Brain pericyte (primary cell): ENCODE results near the gene CCDC86.

ENCODE experiments used
- DNase-seq: peaks from one replicate; pipeline ENCODE4 v3.0.0-alpha.2; 2012; ENCODE audit warnings: low read depth, low spot score

The CCDC86 gene

GRCh38 chr11:60852982-60853950 lies 11.4 kb downstream of the CCDC86 start:
- no peak for DNase-seq

DNA sequence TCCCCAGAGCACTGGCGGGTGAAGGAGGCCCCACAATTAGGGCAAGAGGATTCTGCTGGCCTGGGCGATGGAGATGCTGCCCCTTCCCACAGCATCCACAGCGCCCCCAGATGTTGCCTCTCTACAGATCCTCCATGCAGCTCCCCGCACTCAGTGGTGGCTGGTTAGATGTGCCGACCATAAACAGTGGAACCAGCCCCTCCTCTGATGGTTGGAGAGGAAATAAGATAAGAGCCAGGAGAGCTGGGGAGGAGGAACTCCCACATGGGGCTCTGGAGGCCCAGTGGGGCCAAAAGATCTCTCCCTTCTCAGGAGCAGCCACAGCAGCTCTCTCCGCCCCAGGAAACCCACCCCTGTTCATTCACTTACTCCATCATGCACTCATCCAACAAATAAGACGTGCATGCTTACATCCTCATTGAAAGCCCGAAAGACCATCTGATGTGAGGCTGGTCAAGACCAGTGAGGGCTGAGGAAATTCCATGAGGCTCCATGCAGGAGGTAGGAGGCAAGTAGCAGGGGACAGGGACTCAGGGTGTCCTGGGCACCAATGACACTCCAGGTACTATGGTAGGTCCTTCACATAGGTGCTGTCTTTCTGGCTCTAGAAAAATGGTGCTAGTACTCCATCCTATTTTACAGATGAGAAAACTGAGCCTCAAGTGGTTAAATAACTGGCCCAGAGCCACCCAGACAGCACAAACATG lies 12.4 kb downstream of the CCDC86 start:
- no peak for DNase-seq

DNA sequence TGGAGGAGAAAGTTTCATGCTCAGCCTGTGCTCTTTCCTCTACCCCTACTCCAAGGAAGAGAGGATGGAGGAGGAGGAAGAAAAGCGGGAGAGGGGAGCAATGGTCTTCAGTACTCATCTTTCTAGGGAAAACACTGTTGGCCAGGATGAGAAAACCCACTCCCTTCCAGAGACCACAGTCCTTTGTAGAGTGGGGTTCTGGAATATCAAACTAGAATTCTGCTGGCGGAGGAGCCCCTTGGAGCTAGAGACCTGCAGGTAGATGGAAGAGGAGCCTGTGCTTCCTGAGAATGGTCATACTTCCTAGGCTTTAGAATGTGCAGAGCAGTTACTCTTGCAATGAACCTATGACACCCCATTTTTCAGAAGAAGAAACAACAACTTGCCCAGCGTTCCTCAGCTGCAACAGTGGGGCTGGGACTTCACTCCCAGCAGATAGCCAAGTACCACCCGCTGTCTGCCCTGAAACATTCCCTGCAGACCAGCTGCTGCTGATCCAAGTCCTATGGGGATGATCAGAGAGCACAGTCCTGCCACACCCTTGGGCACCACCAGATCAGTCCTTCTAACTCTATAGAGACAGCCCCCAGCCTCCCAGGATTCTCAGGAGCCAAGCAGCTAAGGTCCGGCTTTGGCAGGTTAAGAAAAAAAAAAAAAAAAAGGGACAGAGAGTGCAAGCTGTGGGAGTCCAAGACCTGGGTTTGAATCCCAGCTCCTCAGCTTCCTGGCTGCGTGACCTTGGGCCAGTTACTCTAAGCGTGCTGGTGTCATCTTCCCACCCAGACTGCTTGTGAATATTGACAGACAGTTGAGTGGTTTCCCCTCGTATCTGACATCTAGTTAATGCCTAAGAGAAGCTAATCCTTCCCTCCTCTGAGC lies 13.2 kb downstream of the CCDC86 start:
- no peak for DNase-seq

GRCh38 chr11:60855726-60856633 lies 14.1 kb downstream of the CCDC86 start, which contains the start of gene PTGDR2:
PTGDR2 (minus strand) TSS chr11:60855950; CDS start chr11:60853722, 2,228 bp downstream.
- DNase-seq, result no peak

- peak; percentile 78 for DNase-seq
These were observed 15.7 kb downstream of the CCDC86 start for GRCh38 chr11:60857378-60858232.

DNA sequence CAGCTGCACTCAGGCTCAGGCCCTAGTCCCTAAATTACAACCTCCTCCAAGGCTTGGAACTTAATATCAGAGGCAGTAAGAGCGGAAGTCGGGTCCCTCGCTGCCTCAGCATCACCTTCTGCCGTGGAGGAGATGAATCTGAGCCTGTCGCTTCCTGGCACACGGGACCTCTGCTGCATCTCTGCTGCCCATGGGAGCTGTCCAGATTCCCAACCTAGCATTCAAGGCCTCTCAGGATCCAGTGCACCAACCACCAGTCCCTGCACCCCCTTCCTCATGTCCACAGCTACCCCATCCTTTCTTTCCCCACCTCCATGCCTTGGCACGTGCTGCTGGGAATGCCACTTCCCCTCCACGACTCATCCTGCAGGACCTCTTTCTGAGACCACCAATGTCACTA lies 16.3 kb downstream of the CCDC86 start:
- no peak for DNase-seq

DNA sequence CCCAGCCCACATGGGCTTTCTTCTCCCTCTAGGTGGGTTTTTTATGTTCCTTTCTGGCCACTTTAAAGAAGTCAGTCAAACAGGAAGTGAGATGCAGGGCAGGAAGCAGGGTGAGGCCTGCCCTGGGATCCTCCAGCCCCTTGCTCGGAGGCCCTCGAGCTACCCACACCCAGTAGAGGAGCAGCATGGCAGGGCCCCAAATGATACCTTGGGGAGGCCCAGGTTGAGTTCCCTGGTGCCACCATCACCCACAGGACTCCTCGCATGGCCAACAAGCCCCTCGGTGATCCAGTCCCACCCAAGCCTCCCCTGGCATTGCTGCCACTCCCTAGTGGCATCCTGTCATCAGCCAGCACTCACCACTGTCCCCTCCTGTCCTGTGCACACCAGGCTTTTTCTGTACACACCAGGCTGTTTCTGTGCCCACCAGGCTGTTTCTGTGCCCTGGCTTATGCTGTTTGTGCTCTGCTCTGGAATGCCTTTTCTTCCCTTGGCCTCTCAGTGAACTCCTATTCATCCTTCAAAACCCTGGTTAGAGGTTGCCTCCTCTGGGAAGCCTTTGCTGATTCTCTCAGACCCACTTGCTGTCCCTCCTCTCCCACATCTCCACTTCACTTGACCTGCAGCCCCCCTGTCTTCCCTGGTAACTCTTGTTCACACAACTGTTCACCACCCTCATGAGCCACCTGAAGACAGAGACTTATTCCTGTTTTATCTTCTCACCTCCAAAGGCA lies 17.0 kb downstream of the CCDC86 start:
- DNase-seq, result no peak

DNA sequence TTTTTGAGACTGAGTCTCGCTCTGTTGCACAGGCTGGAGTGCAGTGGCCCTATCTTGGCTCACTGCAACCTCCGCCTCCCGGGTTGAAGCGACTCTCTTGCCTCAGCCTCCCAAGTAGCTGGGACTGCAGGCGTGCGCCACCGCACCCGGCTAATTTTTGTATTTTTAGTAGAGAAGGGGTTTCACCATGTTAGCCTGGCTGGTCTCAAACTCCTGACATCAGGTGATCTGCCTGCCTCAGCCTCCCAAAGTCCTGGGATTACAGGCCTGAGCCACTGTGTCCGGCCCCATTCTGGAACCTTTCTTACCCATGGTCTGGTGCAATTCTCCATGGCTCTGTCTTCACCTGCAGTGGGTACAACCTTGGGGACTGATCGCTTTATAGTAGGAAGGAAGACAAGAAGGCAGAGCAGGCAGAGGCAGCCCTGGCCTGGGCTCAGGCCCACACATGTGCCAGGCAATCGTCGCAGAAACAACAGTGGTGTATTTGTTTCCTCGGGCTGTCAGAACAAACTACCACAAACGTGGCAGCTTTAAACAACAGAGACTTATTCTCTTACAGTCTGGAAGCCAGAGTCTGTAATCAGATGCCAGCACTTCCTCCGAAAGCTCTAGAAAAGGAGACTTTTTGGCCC lies 17.8 kb downstream of the CCDC86 start:
- DNase-seq, result no peak

DNA sequence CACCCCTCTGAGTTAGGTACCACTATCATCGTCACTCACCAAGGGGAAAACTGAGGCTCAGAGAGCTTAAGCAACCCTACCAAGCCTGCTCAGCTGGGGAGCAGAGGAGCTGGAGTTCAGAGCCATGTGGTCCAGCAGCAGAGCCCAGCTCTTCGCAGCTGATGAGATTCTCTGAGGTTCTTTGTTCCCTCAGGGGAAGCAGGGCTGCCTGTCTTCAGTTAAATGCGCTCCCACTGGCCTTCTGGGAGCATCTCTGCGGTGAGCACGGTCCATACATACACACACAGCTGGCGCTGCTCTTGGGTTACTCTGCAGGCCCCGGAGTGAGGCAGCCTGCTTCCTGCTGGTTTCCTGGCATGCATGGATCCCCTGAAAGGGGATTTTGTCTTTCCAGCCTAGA lies 19.0 kb downstream of the CCDC86 start:
- peak; percentile 95 for DNase-seq

DNA sequence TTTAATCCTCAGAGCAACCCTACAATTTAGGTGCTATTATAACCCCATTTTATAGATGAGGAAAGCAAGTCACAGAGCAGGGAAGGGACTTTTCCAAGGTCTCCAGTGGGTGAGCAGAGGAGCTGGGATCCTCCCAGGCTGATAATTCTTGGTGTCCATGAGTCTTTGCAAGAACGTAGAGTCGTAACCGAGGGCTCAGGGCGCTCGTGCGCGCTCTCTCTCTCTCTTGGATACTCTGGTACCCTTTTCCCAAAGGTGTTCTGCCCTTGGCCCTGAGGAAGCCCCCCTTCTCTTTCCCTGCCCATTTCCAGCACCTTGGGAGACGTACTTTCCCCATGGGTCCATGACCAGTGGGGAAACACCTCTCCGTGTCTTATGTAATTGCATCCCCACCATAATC lies 20.3 kb downstream of the CCDC86 start:
- no peak for DNase-seq

DNA sequence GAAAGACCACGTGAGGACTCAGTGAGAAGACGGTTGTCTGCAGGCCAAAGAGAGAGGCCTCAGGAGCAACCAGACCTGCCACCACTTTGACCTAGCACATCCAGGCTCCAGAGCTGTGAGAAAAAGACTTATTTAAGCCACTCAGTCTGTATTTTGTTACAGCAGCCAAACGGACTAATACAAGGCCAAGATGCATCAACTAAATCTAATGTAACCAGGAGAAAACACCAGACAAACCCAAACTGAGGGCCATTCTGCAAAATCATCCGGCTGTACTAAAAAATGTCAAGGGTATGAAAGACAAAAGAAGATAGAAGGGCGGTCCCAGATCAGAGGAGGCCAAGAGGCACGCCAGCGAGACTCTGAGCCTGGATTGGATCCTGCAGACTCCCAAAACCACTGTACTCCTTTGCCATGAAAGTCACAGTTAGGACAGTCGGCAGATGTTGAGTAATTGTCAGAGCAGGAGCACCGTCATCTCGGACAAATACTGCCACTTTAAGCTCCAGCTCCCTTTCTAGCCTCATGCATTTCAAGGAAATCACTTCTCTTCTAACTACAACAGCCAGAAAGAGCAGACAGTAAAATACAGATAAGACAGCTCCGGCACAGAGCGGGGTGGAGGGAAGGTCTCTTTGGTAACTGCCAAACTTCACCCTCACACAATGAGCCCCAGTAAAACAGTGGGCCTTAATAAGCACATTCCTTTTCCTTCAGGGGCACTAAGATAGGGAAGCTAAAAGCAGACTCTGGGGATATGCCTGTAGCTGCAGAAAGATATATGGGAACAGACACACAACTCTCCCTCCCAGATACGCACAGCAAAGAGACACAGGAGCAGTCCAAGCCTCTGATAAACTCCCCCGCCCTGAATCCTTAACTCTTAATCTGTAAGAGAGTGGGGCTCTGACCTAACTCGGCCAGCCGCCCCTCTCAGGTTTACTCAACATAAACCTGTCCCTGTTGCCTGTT lies 21.9 kb downstream of the CCDC86 start:
- DNase-seq, result no peak

- no peak for DNase-seq
These were observed 23.1 kb downstream of the CCDC86 start for GRCh38 chr11:60864856-60865513.

- no peak for DNase-seq
These were observed 25.3 kb downstream of the CCDC86 start, which contains the start of gene ZP1 for GRCh38 chr11:60866911-60867870. ZP1 (plus strand) TSS chr11:60867542; CDS start chr11:60867562, 20 bp downstream.

DNA sequence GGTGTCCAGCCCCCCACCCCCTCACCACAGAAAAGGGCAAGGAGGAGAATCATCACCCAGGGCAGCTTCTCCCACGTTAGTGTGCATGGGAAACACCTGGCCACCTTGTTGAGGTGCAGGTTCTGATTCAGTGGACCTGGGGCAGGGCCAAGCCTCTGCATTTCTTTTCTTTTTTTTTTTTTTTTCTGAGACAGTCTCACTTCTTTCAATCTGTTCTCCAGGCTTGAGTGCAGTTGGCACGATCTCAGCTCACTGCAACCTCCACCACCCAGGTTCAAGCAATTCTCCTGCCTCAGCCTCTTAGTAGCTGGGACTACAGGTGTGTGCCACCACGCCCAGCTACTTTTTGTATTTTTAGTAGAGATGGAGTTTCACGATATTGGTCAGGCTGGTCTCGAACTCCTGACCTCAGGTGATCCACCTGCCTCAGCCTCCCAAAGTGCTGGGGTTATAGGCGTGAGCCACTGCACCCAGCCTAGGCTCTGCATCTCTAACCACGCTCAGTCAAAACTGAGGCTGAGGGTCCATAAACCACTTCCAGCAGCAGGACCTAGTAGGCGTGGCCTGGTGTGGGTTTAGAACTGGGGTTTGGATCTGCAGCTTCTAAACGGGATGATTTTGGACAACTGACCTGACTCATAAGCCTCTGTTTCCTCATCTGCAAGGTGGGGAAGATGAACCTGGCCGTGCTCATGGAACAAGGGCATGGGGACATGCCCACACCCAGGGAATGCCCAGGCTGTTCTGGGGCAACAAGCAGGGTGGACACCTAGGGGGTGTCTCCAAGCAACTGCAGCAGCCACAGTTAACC lies 26.2 kb downstream of the CCDC86 start:
- DNase-seq, result no peak
